Activated naive CD4-positive, alpha-beta T cell treated with anti-CD3 and anti-CD28 coated beads for 36 hours (primary cell): Measurements from ENCODE around the gene TMEM183A. TPM values are rescaled to one million over a fixed set of nuclear protein-coding genes. Genes with fewer than 3 reads are reported as not detected.

ENCODE experiments used
- CTCF ChIA-PET: fragments of 350-600 bp; sonication (Branson Sonifier 250); formaldehyde crosslinking; loops from one replicate; lab custom pipeline; 2021; ENCODE audit warnings: antibody characterized with exemption; lab: Charles Lee
- DNase-seq: peaks from one replicate; pipeline ENCODE4 v3.0.0-alpha.2; 2020
- H3K27ac Mint-ChIP-seq: one replicate; pipeline ENCODE4 v1.8.0; 2021; ENCODE audit warnings: mild to moderate bottlenecking, mixed read lengths
- H3K27me3 Mint-ChIP-seq: one replicate; pipeline ENCODE4 v1.8.0; 2021; ENCODE audit warnings: low read depth, mixed read lengths
- H3K36me3 Mint-ChIP-seq: one replicate; pipeline ENCODE4 v1.8.0; 2021; ENCODE audit warnings: low read depth, mixed read lengths
- H3K4me1 Mint-ChIP-seq: one replicate; pipeline ENCODE4 v1.8.0; 2021; ENCODE audit warnings: low read depth, mixed read lengths
- H3K4me3 Mint-ChIP-seq: one replicate; pipeline ENCODE4 v1.8.0; 2021; ENCODE audit warnings: mild to moderate bottlenecking, moderate library complexity, mixed read lengths
- H3K9me3 Mint-ChIP-seq: one replicate; pipeline ENCODE4 v1.8.0; 2021; ENCODE audit warnings: mixed read lengths
- intact Hi-C: fragments of 100-400 bp; cut with micrococcal nuclease; formaldehyde crosslinking; loops from one replicate; pipeline ENCODE4 v1.15.1; 2023
- total RNA-seq, 2 experiments: library from RNA; stranded (reverse); gene quantifications; one replicate each; pipeline ENCODE4 v1.2.3, GENCODE V29; 2021

TMEM183A gene
- total RNA-seq, 2 experiments from 2014 or later = 80.3 to 90.6 TPM

GRCh38 chr1:203065986-203066385 lies 58.8 kb downstream of the TMEM183A start:
- no peaks in the 10 kb centered on the region for H3K9me3 Mint-ChIP-seq
- intact Hi-C loops = no loop called here
- no peak for DNase-seq
- peak overlapping the region; percentile 35 for H3K27ac Mint-ChIP-seq
- H3K4me3 Mint-ChIP-seq = no peak overlapping the region
- H3K27me3 Mint-ChIP-seq = no peaks in the 10 kb centered on the region
- H3K4me1 Mint-ChIP-seq = no peaks in the 10 kb centered on the region
- CTCF ChIA-PET = interaction anchor here (0.7 to 1.6 kb wide), 2 partner anchors 12 to 27 kb away, joined by 3 to 7 read pairs; no protein-coding TSS in a partner anchor
- no peaks in the 10 kb centered on the region for H3K36me3 Mint-ChIP-seq

- Mint-ChIP-seq H3K27me3 (no peaks in the 10 kb centered on the region), H3K36me3 (no peaks in the 10 kb centered on the region), H3K9me3 (no peaks in the 10 kb centered on the region), H3K4me1 (no peaks in the 10 kb centered on the region), H3K4me3 (no peak overlapping the region), H3K27ac (no peak overlapping the region)
- intact Hi-C loops = no loop called here
- DNase-seq = no peak
- CTCF ChIA-PET = interaction anchor here (0.7 to 1.6 kb wide), 3 partner anchors 13 to 28 kb away, joined by 3 to 7 read pairs (median 3); no protein-coding TSS in a partner anchor
These were observed 59.8 kb downstream of the TMEM183A start for GRCh38 chr1:203066965-203067364.

- H3K36me3 Mint-ChIP-seq = no peaks in the 10 kb centered on the region
- peaks cover 7% of the 10 kb centered on the region for H3K27me3 Mint-ChIP-seq
- no peak overlapping the region for H3K27ac Mint-ChIP-seq
- no peak for DNase-seq
- H3K9me3 Mint-ChIP-seq = no peaks in the 10 kb centered on the region
- CTCF ChIA-PET = no interaction called here
- no peaks in the 10 kb centered on the region for H3K4me1 Mint-ChIP-seq
- no peak overlapping the region for H3K4me3 Mint-ChIP-seq
- intact Hi-C loops = no loop called here
These were observed 62.0 kb downstream of the TMEM183A start for GRCh38 chr1:203069030-203069747.

GRCh38 chr1:203072002-203072602 lies 64.9 kb downstream of the TMEM183A start:
- Mint-ChIP-seq H3K4me1 (peaks cover 4% of the 10 kb centered on the region), H3K27ac (no peak overlapping the region), H3K27me3 (peaks cover 17% of the 10 kb centered on the region), H3K36me3 (no peaks in the 10 kb centered on the region), H3K9me3 (no peaks in the 10 kb centered on the region), H3K4me3 (no peak overlapping the region)
- CTCF ChIA-PET = interaction anchor here (1.0 to 1.2 kb wide), 2 partner anchors 12 to 33 kb away, joined by 3 to 5 read pairs; no protein-coding TSS in a partner anchor
- DNase-seq = no peak
- intact Hi-C loops = no loop called here

DNA sequence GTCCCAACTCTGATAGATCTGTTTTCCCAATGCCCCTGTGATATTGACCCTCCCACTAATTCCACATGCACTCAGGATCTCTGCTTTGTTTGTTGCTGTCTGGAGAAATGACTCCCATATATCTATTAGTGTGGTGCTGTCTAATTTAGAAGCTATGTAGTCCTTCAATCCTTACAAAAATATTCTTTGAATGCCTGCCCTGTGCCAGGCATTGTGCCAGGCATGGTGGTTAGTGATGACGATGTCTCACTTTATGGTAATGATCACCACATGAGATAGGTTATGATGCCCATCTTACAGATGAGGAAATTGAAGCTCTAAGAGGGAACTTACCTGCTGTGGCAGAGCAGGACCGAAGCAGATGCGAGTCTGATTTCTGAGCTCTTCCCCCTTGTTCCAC lies 65.7 kb downstream of the TMEM183A start:
- Mint-ChIP-seq H3K4me1 (peaks cover 4% of the 10 kb centered on the region), H3K27me3 (peaks cover 23% of the 10 kb centered on the region), H3K9me3 (no peaks in the 10 kb centered on the region), H3K36me3 (no peaks in the 10 kb centered on the region), H3K27ac (no peak overlapping the region), H3K4me3 (no peak overlapping the region)
- no peak for DNase-seq
- CTCF ChIA-PET = interaction anchor here (1.2 kb wide), 1 partner anchor 11 kb away, joined by 3 read pairs; no protein-coding TSS in a partner anchor
- intact Hi-C loops = no loop called here

- intact Hi-C loops = no loop called here
- Mint-ChIP-seq H3K9me3 (no peaks in the 10 kb centered on the region), H3K4me3 (no peak overlapping the region), H3K27me3 (peaks cover 23% of the 10 kb centered on the region), H3K4me1 (peaks cover 4% of the 10 kb centered on the region), H3K27ac (no peak overlapping the region), H3K36me3 (no peaks in the 10 kb centered on the region)
- no peak for DNase-seq
- CTCF ChIA-PET = no interaction called here
These were observed 66.3 kb downstream of the TMEM183A start for GRCh38 chr1:203073469-203073868.

Other genes starting within 250 kb of the TMEM183A start
- gene KDM5B, start 199.0 kb upstream of the TMEM183A start, total RNA-seq = 10 to 100 TPM; 16.8 to 18.2 TPM
- gene PCAT6, start 196.4 kb upstream of the TMEM183A start, total RNA-seq = under 1 TPM; 0.37 to 0.43 TPM
- gene RABIF, start 118.2 kb upstream of the TMEM183A start, total RNA-seq = 1 to 10 TPM; 5.9 to 6.2 TPM
- gene KLHL12, start 80.1 kb upstream of the TMEM183A start, total RNA-seq = 10 to 100 TPM; 42.5 to 42.6 TPM
- gene ADIPOR1, start 49.1 kb upstream of the TMEM183A start, total RNA-seq = 10 to 100 TPM; 75.5 to 77.0 TPM
- 10 to 100 TPM; 13.5 to 14.1 TPM for gene CYB5R1, start 40.1 kb upstream of the TMEM183A start, total RNA-seq
- 1 to 10 TPM; 4.5 to 6.5 TPM for gene PPFIA4, start 19.1 kb downstream of the TMEM183A start, total RNA-seq
- gene MYOG, start 78.6 kb downstream of the TMEM183A start, total RNA-seq = not detected
- not detected for gene ADORA1, start 120.4 kb downstream of the TMEM183A start, total RNA-seq
- gene MYBPH, start 168.5 kb downstream of the TMEM183A start, total RNA-seq = not detected
- under 1 TPM; 0.24 to 0.44 TPM for gene CHI3L1, start 179.3 kb downstream of the TMEM183A start, total RNA-seq
- gene CHIT1, start 222.3 kb downstream of the TMEM183A start, total RNA-seq = 1 to 10 TPM; 1.1 to 1.3 TPM